K562 (cell line): ENCODE measurements around the gene TBL1XR1.

Source experiments
- EZH2 ChIP-seq: IDR thresholded peaks from 2 replicates; pipeline ENCODE4 v1.6.1; 2012; ENCODE audit warnings: low read depth, mild to moderate bottlenecking, inconsistent platforms, low read length, borderline replicate concordance
- FOXJ3 ChIP-seq: sonication (generic); formaldehyde crosslinking; IDR thresholded peaks from 2 replicates; pipeline ENCODE4 v1.4.0; 2020; ENCODE audit warnings: mild to moderate bottlenecking, missing genetic modification reagents
- POLR2A ChIP-seq: fragments of 450-650 bp; conservative IDR thresholded peaks from 2 replicates; pipeline ENCODE4 v1.6.1; 2016
- ZNF140 ChIP-seq: fragments of 250-450 bp; sonication (Bioruptor Pico); IDR thresholded peaks from 2 replicates; pipeline ENCODE4 v1.8.0; 2021; ENCODE audit warnings: moderate library complexity, mild to moderate bottlenecking, inconsistent platforms
- TF ChIP-seq, protein P1 (sequence below), 2 experiments: fragments of 450-650 bp in 1 of 2; sonication (generic) in 1 of 2; formaldehyde crosslinking in 1 of 2; IDR thresholded peaks; 2 replicates each; pipeline versions ENCODE4 v1.7.1 to v1.9.0; 2016 to 2022; ENCODE audit warnings: inconsistent platforms in 1 of 2, mild to moderate bottlenecking in 1 of 2, missing genetic modification reagents in 1 of 2
- TF ChIP-seq, protein P2 (sequence below): fragments of 250-450 bp; sonication (Bioruptor Pico); IDR thresholded peaks from 2 replicates; pipeline ENCODE4 v1.5.0; 2020; ENCODE audit warnings: mild to moderate bottlenecking, borderline replicate concordance

DNA sequence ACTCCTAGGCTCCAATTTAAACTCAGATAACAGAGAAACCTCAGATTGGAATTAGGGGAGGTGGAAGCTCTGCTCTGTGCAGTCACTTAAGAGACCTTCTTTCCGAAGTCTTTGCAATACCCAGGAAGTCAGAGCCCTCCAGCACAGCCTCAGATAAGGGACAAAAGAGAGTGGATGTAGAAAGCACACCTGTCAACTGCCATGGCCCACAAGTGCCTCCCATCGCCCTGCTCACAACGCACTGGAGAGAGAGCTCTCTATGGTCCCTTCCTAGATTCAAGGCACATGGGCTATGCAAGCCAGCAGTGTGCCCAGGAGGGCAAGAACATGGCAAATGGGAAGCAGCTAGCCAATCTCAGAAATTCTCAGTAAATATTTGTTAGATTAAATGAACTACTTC is 47.3 kb upstream of the TBL1XR1 start:
- TF ChIP-seq, protein P1, sequence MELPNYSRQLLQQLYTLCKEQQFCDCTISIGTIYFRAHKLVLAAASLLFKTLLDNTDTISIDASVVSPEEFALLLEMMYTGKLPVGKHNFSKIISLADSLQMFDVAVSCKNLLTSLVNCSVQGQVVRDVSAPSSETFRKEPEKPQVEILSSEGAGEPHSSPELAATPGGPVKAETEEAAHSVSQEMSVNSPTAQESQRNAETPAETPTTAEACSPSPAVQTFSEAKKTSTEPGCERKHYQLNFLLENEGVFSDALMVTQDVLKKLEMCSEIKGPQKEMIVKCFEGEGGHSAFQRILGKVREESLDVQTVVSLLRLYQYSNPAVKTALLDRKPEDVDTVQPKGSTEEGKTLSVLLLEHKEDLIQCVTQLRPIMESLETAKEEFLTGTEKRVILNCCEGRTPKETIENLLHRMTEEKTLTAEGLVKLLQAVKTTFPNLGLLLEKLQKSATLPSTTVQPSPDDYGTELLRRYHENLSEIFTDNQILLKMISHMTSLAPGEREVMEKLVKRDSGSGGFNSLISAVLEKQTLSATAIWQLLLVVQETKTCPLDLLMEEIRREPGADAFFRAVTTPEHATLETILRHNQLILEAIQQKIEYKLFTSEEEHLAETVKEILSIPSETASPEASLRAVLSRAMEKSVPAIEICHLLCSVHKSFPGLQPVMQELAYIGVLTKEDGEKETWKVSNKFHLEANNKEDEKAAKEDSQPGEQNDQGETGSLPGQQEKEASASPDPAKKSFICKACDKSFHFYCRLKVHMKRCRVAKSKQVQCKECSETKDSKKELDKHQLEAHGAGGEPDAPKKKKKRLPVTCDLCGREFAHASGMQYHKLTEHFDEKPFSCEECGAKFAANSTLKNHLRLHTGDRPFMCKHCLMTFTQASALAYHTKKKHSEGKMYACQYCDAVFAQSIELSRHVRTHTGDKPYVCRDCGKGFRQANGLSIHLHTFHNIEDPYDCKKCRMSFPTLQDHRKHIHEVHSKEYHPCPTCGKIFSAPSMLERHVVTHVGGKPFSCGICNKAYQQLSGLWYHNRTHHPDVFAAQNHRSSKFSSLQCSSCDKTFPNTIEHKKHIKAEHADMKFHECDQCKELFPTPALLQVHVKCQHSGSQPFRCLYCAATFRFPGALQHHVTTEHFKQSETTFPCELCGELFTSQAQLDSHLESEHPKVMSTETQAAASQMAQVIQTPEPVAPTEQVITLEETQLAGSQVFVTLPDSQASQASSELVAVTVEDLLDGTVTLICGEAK (IDR thresholded peaks at IDR 0.05): no peak
- TF ChIP-seq, protein P1 (CRISPR knock-in tag; IDR thresholded peaks at IDR 0.05): no peak
- TF ChIP-seq, protein P2, sequence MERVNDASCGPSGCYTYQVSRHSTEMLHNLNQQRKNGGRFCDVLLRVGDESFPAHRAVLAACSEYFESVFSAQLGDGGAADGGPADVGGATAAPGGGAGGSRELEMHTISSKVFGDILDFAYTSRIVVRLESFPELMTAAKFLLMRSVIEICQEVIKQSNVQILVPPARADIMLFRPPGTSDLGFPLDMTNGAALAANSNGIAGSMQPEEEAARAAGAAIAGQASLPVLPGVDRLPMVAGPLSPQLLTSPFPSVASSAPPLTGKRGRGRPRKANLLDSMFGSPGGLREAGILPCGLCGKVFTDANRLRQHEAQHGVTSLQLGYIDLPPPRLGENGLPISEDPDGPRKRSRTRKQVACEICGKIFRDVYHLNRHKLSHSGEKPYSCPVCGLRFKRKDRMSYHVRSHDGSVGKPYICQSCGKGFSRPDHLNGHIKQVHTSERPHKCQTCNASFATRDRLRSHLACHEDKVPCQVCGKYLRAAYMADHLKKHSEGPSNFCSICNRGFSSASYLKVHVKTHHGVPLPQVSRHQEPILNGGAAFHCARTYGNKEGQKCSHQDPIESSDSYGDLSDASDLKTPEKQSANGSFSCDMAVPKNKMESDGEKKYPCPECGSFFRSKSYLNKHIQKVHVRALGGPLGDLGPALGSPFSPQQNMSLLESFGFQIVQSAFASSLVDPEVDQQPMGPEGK (CRISPR knock-in tag): no peak
- no peak for TF ChIP-seq POLR2A
- no peak for TF ChIP-seq ZNF140 (CRISPR knock-in tag)
- TF ChIP-seq EZH2: no peak
- TF ChIP-seq FOXJ3: no peak
